ENCODE measurements around the gene MMP25. TPM values are rescaled to one million over a fixed set of nuclear protein-coding genes. Genes with fewer than 3 reads are reported as not detected.
"Not testable (repeated sequence)": the region's sequence is repeated elsewhere in the genome, so short reads cannot be mapped to it uniquely, and the experiment has no call there.

MMP25 gene
- polyA plus RNA-seq, 1 experiment = not detected

DNA sequence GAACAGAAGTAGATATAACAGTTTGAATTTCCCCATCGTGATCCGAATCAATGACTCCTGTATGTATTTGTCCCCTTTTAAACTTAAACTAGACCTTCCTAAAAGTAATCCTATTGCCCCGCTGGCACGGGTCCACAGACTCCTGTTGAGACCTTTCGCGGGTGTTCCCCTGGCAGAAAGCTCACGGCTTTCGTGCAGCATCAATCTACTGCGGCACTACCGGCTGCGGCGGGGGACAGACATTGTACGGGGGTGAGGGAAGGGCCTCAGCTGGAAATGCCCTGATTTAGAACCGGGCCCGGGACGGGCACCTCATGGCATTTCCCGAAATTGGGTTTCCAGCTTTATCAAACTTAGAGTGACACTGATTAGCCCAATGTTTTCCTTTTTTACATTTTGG is 33.7 kb downstream of the MMP25 start:
- Histone ChIP-seq H3K27me3 (ENCODE audit: control insufficient read depth, insufficient read depth, low read length) (peaks cover 35% of the 10 kb centered on the region), H3K4me3 (ENCODE audit: low read depth, low read length) (no peak overlapping the region), H3K27ac (ENCODE audit: low read depth, low read length) (no peak overlapping the region), H3K9me3 (ENCODE audit: control insufficient read depth, insufficient read depth, low read length) (no peaks in the 10 kb centered on the region)
- CTCF ChIA-PET = interaction anchor here (1.2 kb wide), 1 partner anchor 50 kb away, joined by 5 read pairs; no protein-coding TSS in a partner anchor
- POLR2A ChIA-PET = no interaction called here
- TF ChIP-seq, protein P1, sequence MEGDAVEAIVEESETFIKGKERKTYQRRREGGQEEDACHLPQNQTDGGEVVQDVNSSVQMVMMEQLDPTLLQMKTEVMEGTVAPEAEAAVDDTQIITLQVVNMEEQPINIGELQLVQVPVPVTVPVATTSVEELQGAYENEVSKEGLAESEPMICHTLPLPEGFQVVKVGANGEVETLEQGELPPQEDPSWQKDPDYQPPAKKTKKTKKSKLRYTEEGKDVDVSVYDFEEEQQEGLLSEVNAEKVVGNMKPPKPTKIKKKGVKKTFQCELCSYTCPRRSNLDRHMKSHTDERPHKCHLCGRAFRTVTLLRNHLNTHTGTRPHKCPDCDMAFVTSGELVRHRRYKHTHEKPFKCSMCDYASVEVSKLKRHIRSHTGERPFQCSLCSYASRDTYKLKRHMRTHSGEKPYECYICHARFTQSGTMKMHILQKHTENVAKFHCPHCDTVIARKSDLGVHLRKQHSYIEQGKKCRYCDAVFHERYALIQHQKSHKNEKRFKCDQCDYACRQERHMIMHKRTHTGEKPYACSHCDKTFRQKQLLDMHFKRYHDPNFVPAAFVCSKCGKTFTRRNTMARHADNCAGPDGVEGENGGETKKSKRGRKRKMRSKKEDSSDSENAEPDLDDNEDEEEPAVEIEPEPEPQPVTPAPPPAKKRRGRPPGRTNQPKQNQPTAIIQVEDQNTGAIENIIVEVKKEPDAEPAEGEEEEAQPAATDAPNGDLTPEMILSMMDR (IDR thresholded peaks at IDR 0.05; ENCODE audit: low read depth, low read length) = no peak
- no peak for DNase-seq (ENCODE audit: low read depth, low spot score)

DNA sequence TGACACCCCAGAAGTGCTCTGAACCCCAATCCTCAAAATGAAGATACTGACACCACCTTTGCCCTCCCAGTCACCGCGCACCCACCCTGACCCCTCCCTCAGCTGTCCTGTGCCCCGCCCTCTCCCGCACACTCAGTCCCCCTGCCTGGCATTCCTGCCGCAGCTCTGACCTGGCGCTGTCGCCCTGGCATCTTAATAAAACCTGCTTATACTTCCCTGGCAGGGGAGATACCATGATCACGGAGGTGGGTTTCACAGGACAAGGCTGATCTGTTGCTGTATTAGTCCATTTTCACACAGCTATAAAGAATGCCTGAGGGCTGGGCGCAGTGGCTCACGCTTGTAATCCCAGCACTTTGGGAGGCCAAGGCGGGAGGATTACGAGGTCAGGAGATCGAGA is 35.6 kb downstream of the MMP25 start:
- H3K27ac ChIP-seq (ENCODE audit: low read depth, low read length); H3K9me3 ChIP-seq (ENCODE audit: control insufficient read depth, insufficient read depth, low read length); POLR2A ChIA-PET; H3K4me3 ChIP-seq (ENCODE audit: low read depth, low read length); CTCF ChIA-PET; DNase-seq (ENCODE audit: low read depth, low spot score): not testable (repeated sequence)
- peaks cover 31% of the 10 kb centered on the region for H3K27me3 ChIP-seq (ENCODE audit: control insufficient read depth, insufficient read depth, low read length)

DNA sequence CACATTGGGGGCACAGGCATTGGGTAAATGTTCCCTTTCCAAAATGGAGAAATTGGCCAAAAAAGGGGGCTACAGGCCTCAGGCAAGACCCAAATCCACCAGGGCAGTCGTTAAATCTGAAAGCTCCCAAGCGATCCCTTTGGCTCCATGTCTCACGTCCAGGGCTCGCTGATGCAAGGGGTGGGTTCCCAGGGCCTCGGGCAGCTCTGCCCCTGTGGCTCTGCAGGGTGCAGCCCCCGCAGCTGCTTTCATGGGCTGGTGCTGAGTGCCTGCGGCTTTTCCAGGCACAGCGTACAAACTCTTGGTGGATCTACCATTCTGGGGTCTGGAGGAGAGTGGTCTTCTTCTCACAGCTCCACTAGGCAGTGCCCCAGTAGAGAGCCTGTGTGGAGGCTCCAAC is 37.0 kb downstream of the MMP25 start:
- H3K27ac ChIP-seq (ENCODE audit: low read depth, low read length); DNase-seq (ENCODE audit: low read depth, low spot score); POLR2A ChIA-PET; H3K9me3 ChIP-seq (ENCODE audit: control insufficient read depth, insufficient read depth, low read length); H3K4me3 ChIP-seq (ENCODE audit: low read depth, low read length): not testable (repeated sequence)
- H3K27me3 ChIP-seq (ENCODE audit: control insufficient read depth, insufficient read depth, low read length) = peaks cover 31% of the 10 kb centered on the region
- CTCF ChIA-PET = interaction anchor here (0.9 kb wide), 1 partner anchor 52 kb away, joined by 3 read pairs; no protein-coding TSS in a partner anchor

DNA sequence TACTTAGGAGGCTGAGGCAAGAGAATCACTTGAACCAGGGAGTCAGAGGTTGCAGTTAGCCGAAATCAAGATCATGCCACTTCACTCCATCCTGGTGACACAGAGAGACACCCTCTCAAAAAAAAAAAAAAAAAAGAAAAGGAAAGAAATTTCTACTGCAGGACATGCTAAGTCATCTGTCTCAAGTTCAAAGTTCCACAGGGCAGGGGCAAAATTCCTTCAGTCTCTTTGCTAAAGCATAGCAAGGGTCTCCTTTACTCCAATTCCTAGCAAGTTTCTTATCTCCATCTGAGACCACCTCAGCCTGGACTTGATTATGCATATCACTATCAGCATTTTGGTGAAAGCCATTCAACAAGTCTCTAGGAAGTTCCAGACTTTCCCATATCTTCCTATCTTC is 38.1 kb downstream of the MMP25 start:
- ChIA-PET CTCF (no interaction called here), POLR2A (interaction anchor here (0.7 kb wide), 2 partner anchors 86 to 724 kb away, joined by 9 read pairs; no protein-coding TSS in a partner anchor)
- TF ChIP-seq, protein P1 (IDR thresholded peaks at IDR 0.05; ENCODE audit: low read depth, low read length) = no peak
- Histone ChIP-seq H3K27ac (ENCODE audit: low read depth, low read length) (no peak overlapping the region), H3K27me3 (ENCODE audit: control insufficient read depth, insufficient read depth, low read length) (peaks cover 29% of the 10 kb centered on the region), H3K9me3 (ENCODE audit: control insufficient read depth, insufficient read depth, low read length) (no peaks in the 10 kb centered on the region), H3K4me3 (ENCODE audit: low read depth, low read length) (no peak overlapping the region)
- DNase-seq (ENCODE audit: low read depth, low spot score) = no peak

DNA sequence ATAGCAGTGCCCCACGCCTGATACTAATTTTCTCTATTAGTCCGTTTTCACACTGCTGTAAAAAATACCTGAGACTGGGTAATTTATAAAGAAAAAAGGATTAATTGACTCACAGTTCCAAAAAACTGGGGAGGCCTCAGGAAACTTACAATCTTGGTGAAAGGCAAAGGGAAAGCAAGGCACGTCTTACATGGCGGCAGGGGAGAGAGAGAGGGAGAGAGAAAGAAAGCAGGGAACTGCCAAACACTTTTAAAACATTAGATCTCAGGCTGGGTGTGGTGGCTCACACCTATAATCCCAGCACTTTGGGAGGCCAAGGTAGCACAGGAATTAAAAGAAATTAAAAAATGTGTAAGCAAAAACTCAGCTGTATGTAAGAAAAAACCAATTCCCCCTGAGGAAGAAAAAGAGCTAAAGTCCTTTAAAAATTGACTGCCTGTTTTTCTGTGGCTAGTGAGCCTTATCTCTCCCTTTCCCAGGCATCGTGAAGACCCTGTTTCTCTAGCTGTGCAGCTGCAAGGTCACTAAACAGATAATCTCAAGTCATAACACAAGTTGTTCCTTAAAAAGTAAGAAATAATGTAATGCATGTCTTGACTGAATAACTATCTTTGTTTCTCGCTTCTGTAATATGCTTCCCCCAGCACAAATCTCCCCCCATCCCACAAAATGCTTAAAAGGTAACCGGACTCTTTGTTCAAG is 38.8 kb downstream of the MMP25 start:
- ChIA-PET CTCF (no interaction called here), POLR2A (no interaction called here)
- H3K4me3 ChIP-seq (ENCODE audit: low read depth, low read length) = no peak overlapping the region
- H3K9me3 ChIP-seq (ENCODE audit: control insufficient read depth, insufficient read depth, low read length) = no peaks in the 10 kb centered on the region; the same call in 1 of the 2 replicates
- H3K27me3 ChIP-seq (ENCODE audit: control insufficient read depth, insufficient read depth, low read length) = peaks cover 25% of the 10 kb centered on the region
- no peak for DNase-seq (ENCODE audit: low read depth, low spot score)
- H3K27ac ChIP-seq (ENCODE audit: low read depth, low read length) = no peak overlapping the region
- TF ChIP-seq, protein P1 (IDR thresholded peaks at IDR 0.05; ENCODE audit: low read depth, low read length) = no peak

DNA sequence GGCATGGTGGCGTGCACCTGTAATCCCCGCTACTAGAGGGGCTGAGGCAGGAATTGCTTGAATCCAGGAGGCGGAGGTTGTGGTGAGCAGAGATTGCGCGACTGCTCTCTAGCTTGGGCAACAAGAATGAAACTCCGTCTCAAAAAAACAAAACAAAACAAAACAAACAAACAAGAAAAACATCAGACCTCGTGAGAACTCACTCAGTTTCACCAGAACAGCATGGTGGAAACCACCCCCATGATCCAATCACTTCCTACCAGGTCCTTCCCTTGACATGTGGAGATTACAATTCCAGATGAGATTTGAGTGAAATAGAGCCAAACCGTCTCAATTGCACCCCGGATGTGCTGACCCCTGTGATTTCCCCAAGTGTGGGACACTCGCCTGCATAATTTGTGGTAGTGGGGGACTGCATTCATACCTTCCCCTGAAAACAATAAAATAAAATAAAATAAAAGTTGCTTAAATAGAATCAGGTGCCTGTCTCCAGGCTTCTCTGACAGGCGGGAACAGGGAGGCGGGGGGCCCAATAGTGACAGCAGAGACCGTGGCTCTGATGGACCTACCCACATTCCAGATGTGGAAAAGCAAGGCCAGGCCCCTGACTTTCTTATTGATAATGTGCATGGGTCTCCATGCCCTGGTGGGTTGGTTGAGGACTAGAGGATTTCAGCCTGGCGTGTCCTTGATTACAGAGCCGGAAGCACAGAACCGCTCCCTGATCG is 39.7 kb downstream of the MMP25 start:
- no peak overlapping the region for H3K4me3 ChIP-seq (ENCODE audit: low read depth, low read length)
- no peak overlapping the region for H3K27ac ChIP-seq (ENCODE audit: low read depth, low read length)
- TF ChIP-seq, protein P1 (IDR thresholded peaks at IDR 0.05; ENCODE audit: low read depth, low read length) = no peak
- POLR2A ChIA-PET = no interaction called here
- H3K9me3 ChIP-seq (ENCODE audit: control insufficient read depth, insufficient read depth, low read length) = no peaks in the 10 kb centered on the region; the same call in 1 of the 2 replicates
- no peak for DNase-seq (ENCODE audit: low read depth, low spot score)
- CTCF ChIA-PET = no interaction called here
- H3K27me3 ChIP-seq (ENCODE audit: control insufficient read depth, insufficient read depth, low read length) = peaks cover 20% of the 10 kb centered on the region

All from AG04450 (cell line).